Measurements from ENCODE around the gene NLRP9.

NLRP9 gene

DNA sequence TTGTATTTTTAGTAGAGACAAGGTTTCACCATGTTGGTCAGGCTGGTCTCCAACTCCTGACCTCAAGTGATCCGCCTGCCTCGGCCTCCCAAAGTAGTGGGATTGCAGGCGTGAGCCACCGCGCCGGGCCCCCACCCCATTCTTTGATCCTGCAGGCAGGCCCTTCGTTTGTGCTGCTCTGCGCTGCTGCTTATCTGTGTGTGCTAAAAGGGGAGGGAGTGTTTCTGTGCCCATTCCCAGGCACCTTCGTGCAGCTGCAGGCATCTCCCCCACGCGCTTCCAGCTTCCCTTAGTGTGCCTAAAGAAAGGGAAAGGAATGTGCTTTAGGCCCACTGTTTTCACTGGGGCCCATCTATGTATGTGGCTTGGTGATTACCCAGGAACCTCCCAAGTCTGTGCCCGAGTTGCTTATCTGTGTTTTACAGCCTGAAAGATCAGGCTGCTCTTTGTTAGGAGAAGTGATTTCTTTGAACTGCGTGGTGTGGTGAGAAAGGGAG, 36.0 kb downstream of the NLRP9 start:
- DNase-seq = no peak

DNA sequence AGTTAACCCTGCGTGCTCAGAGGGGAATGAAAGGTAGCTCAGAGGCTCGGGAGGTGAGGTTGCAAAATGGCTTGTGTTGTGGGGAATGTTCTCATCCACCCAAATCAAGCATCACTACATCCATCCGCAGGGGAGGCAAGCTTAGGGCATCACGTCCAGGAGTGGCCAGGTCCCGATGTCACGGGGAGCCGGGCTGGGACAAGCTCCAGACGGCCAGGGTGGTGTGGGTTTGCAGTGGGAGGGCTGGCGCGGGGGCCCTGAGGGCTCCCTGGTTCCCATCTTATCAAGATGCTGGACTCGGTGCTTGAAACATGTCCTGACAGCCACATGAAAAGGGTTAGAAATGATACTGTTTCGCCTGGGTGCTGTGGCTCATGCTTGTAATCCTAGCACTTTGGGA, 37.4 kb downstream of the NLRP9 start:
- DNase-seq = no peak

DNA sequence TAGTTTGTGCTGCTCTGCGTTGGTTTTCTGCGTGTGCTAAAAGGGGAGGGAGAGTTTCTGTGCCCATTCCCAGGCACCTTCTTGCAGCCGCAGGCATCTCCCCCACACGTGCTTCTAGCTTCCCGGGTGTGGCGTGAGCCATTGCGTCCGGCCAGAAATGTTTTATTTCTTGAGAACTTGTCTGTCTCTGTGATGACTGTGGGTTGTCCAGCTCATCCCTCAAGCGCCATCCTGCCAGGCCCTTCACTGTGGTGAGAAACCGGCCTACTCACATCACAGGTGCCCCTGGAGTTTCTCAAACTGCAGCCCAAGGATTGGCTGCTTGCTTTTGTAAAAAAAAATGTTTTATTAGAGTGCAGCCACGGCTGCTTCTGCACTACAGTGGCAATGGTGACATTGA, 39.0 kb downstream of the NLRP9 start:
- no peak for DNase-seq

DNA sequence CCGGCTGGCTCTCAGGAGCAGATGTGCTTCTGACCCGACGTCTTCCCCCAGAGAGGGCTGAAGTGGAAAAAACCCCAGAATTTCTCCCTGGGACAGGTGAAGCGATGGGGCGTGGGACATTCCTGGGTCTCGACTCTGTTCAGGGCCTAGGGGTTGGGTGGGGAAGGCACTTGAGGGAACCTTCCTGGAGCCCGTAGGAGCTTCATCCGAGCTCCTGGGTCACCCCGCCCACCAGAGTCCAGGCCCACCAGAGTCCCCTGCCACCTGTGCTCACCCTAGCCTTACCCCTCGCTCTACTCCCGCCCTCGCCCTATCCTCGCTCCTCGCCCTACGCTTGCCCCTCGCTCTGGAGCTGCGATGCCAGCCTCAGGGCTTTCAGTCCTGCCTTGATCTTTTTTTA, 39.9 kb downstream of the NLRP9 start:
- no peak for DNase-seq

DNA sequence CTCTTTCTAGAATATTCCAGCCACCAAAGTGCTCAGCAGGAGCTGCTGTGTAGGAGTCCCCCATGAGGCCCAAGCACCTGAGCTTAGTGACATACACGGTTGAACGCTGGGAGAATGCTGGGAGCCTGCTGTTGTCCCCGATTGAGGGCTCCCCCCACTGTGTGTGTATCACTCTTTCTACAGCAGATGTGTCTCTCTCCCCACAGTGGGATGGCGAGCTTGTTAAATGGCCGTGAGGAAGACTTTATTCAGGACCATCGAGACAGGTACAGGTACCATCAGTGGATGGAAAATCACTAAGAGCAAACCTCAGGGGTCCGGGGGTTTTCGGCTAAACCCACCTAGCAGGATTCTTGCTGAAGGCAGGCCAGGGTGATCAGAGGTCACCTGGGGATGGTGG, 40.5 kb downstream of the NLRP9 start:
- DNase-seq = no peak

DNA sequence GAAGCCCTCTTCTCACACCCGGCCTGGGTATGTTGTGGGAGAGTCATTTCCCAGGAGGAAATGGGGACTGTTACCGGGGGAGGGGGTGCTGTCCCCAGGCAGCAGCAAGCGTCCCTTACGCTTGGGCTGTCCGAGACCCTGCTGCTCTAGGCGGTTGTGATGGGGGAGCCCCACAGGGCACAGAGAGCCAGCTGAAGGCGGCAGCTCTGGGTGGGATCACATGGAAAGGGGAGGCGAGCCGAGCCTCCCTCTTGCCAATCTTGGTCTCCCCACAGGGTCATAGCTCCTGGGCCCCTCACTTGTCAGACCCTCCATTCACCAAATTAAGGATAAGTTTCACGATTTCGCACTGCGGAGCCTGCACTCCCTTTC, 41.1 kb downstream of the NLRP9 start:
- DNase-seq = no peak

DNA sequence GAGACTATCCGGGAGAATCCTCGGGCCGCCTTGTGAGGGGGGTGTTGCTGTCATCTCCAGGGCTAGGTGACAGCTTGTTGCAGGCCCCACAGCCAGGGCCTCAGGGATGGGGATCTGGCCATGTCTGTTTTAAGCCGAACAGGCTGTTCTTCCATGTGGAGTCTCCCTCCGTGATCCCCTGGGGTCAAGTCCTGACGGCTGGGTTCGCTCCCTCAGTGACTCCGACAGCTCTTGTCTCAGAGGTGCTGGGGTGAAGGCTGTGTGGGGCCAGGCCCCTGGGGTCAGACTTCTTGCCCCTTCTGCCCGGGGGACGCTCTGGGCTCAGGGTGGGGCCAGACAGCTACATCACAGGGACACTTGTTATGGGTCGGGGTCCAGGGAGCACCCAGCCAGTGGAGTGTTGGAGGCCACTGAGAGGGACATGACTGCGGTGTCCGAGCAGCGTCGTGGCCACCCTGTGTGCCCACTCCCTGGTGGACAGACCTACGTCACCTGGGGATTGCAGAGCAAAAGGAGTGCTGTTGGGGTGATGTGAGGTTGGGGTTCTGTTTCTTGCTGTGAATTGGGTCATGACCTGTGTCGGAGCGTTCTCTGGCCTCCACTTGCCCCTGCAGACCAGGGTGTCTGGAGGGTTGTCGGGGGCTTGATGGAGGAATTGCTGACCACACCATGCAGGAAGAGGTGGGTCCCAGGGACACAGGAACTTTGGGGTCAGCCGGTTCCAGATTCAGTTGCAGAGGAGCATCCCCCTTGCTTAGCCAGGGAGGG, 41.7 kb downstream of the NLRP9 start:
- no peak for DNase-seq

DNA sequence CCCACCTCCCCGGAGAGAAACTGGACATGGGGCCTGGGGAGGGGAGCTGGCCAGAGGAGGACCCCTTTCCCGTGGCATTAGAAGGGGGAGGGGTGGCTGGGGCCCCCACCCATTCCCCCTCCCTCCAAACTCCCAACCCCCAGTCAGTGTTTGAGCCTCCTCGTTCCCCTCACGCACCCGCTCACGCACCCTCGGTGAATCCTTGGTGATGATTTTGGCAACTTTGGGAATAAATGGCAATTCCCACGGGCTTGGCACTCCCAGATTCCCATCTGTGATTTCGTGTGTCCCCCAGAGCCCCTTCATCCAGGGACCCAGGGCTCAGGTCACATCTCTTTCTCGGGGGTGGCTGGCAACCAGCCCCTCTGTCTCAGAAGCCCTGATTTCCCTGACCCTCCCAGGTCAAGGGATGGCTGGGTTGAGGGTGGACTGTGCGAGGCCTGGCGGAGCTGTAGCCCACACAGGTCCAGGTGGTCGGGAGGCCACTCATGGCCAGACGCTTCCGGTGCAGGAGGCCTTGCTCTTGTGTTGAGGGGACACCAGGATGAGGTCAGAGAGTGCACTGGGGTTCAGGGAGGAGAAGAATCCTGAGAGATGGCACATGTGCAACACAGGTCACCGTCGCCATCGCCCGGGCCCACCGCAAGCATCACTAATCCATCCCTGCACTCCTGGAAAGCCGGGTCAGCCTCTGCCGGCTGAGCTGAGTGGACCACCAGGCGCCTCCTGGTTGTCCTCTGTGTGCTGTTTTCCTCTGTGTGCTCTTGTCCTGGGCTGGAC, 42.5 kb downstream of the NLRP9 start:
- no peak for DNase-seq

DNA sequence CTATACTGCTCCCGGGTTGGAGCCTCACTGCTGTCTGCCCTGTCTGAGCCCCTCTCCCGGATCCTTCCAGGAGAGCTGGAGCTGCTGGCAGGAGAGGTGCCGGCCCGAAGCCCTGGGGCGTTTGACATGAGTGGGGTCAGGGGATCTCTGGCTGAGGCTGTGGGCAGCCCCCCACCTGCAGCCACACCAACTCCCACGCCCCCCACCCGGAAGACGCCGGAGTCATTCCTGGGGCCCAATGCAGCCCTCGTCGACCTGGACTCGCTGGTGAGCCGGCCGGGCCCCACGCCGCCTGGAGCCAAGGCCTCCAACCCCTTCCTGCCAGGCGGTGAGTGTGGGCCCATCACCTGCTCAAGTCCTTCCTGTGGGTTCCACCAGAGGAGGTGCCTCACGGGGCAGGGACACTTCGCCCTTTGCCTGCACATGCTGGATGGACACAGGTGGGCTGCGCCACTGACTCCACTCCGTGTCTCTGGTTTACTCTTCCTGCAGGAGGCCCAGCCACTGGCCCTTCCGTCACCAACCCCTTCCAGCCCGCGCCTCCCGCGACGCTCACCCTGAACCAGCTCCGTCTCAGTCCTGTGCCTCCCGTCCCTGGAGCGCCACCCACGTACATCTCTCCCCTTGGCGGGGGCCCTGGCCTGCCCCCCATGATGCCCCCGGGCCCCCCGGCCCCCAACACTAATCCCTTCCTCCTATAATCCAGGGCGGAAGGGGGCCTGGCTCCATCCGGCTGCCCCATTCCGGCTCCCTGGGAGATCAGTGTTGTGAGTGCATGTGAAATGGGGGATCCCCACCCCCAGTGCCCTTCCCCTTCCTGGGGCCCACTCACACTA, 43.3 kb downstream of the NLRP9 start:
- DNase-seq = no peak

DNA sequence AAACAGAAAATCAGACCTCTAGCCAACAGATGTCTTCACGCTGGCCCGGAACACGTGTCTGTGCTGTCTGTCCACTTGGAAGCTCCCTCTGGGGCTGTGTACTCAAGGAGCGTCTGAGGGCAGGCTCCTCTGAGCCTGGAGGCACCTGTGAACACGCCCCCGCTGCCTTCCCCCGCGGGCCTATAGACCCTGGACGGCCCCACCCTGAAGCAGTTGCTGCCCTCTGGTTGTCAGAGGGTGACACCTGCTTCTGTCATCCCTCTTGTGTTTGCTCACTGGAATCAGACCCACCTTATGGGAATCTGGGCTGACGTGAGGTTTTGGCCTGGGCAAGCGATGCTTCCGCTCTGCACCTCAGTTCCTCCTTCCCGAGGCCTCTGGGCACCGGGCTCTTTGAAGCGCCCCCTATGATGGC, 44.0 kb downstream of the NLRP9 start:
- DNase-seq = no peak

DNA sequence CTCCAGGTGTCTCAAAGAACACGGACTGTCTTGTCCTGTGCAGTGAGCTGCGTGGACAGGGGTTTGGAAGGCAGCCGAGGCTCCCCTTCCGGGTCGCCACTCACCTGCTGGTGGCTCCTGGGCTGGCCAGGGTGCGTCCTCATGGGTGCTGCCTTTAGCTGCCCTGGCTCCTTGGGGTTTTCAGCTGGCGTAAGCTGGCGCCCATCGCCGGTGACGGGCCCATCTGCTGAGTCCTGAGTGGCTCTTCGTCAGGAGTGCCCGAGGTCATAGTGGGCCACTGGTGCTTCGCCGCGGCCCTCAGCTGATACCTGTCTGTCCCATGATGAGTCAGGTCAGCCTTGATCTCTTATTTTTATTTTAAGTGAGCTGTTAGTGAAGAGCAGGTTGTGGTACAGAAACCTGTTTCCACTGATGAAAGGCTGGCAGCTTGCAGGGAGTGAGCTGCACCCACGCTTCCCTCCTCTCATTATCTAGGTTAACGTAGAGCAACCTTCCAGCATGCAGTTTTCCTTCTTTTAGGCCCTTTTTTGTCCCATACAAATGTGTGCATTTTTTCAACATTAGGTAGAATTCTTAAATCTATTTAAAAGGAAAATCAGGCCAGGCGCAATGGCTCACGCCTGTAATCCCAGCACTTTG, 44.7 kb downstream of the NLRP9 start:
- DNase-seq = no peak

DNA sequence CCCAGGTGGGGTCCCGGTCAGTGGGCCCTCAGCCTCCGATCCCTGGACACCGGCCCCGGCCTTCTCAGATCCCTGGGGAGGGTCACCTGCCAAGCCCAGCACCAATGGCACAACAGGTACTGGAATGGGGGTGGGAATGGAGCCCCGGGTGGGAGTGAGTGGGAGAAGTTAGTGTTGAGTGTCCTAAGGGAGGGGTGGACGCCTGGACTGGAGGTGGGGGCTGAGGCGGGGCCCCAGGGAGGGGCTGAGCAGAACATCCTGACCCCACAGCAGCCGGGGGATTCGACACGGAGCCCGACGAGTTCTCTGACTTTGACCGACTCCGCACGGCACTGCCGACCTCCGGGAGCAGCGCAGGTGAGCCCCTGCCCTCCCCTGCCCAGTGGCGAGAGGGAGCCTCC, 45.5 kb downstream of the NLRP9 start:
- no peak for DNase-seq

DNA sequence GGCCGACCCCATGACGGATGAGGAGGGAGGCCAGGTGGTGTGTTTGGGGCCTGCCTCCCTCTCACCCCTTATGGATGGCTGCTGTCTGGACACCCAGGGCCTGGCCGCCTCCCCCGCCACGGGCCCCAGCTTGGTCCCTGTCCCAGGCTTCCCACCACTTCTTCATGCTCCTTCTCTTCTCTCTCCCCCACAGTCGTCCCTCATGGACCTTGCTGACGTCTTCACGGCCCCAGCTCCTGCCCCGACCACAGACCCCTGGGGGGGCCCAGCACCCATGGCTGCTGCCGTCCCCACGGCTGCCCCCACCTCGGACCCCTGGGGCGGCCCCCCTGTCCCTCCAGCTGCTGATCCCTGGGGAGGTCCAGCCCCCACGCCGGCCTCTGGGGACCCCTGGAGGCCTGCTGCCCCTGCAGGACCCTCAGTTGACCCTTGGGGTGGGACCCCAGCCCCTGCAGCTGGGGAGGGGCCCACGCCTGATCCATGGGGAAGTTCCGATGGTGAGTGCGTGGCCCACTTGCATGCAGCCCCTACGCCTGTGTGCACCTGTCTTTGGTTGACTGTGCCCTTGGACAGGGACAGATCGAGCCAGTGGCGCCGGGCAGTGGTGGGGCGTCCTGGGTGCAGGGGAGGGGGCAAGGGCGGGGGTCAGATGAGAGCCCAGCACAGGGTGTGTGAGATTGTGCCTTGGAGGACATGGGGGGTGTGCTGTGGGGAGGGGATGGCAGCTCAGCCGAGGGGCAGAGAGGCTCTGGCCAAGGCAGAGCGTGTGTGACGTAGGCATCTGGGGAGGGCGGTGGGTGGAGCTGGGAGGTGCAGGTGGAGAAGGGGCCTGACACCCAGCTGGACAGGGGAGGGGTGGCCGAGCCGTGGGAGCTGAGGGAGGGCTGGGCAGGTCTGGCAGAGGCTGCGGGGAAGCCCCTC, 46.4 kb downstream of the NLRP9 start:
- no peak for DNase-seq

DNA sequence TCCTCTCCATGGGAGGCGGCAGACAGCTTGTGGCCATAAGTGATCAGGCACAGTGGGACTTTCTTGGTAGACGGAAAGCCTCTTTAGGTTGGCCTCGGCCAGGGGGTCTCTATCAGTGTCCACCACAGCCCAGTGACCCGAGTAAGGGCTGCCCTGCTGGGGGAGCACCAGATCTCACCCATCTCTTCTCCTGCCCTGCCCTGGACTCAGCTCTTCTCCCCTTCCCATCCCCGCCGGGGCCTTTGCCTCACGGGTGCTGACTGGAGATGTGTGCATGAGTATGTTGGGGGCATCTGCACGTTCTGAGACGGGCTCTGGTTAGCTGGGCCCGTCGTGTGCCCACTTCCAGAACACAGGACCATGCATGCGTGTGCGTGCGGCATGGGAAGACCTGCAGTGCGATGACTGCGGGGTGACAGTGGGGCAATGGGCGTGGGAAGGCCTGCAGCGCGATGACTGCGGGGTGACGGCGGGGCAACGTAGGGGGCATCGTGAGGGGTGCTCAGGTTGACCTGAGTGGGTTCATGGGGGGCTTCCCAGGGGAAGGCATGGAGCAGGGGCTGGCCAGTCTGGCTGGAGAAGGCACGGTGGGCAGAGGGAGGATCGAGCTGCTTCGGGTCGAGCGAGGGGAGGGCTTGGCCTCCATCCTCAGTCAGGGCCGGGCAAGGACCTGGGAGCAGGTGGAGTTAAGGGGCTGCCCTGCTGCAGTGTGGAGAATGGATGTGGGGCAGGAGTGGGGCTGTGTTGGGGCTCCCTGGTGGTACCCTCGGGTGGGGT, 47.2 kb downstream of the NLRP9 start:
- no peak for DNase-seq

DNA sequence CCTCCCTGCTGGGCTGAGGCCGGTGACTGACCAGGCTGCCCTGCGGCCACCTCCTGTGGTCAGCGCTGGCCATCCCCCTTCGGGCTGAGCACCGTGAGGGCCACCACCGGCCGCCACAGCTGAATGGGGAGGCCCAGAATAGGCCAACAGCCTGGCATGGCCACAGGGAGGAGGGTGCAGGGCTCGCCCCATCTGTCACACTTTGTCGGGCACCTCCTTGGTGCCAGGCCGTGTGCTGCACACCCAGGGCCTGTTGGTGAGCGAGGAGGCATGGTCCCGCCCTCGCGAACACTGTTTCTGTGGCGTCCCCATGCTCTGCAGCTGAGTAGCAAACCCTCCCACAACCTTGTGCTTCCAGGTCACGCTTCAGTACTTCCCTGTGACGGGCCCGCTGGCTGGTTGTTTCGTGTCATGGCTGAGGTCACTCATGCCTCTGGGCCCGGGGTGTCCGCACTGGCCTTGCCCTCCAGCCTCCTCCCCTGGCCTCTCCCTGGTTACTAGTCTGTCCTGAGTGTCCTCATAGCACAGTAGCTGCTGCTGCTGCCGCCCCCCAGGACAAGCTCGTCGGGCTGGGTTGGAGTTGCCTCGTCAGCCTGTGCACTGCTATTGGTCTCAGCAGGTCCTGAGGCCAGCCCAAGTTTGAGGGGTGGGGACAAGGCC, 48.0 kb downstream of the NLRP9 start:
- DNase-seq = no peak

DNA sequence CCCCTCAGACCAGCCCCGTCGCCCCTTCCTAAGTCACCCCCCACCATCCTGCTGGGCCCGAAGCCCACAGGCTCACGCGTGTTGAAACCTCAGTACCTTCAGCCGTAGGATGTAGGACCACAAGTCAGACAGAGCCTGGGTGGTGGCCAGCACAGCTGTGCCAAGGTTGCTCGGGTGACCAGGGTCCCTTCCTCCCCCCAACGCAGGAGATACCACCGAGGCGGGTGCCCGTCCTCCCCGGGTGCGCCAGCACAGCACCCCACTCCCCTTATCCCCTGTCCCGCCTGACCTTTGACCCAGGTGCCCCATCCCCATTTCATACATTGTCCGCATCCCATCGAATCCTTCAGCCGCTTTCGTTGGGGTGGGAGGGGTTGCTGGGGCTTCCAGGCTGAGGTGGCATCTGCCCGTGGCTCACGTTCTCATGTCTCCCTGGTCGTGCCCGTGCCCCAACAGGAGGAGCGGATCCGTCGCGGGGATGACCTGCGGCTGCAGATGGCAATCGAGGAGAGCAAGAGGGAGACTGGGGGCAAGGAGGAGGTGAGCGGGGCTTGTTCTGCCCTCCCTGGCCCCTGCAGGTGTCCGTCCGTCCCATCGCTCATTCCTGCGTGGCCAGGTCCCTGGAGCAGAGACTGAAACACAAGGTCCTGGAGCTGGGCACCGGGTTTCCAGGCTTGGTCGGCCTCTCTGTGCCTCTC, 48.6 kb downstream of the NLRP9 start:
- no peak for DNase-seq

DNA sequence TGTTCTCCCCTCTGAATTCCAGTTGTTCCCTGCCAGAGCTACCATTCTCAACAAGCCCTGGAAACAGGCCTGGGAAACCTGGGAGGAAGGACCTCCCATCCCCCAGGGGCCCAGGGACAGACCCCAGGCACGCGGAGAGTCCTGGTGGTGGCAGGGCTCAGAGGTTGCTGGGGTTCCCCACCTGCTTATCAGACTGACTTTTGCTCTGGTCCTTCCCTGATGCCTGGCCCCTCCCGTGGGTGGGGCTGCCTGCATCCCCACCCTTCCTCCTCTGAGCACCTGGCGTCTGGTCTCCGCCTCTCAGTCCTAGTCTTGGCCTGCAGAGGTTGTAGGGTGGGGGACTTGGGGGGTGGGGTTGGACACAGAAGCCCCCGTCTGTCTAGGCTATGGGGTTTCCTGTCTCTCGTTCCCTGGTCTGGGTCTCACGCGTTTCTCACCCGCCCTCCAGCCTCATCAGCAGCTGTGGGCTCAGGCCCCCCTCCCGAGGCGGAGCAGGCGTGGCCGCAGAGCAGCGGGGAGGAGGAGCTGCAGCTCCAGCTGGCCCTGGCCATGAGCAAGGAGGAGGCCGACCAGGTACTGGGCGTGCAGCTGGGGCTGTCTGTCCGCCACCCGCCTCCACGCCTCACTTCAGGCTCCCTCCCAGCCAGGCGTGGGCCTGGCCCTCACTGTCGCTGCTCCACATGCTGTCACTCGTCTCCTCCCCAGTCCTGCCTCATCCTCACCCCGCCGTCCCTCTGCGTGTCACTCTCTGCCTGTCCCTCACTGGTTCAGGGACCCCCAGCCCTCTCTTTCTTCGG, 49.6 kb downstream of the NLRP9 start:
- no peak for DNase-seq

DNA sequence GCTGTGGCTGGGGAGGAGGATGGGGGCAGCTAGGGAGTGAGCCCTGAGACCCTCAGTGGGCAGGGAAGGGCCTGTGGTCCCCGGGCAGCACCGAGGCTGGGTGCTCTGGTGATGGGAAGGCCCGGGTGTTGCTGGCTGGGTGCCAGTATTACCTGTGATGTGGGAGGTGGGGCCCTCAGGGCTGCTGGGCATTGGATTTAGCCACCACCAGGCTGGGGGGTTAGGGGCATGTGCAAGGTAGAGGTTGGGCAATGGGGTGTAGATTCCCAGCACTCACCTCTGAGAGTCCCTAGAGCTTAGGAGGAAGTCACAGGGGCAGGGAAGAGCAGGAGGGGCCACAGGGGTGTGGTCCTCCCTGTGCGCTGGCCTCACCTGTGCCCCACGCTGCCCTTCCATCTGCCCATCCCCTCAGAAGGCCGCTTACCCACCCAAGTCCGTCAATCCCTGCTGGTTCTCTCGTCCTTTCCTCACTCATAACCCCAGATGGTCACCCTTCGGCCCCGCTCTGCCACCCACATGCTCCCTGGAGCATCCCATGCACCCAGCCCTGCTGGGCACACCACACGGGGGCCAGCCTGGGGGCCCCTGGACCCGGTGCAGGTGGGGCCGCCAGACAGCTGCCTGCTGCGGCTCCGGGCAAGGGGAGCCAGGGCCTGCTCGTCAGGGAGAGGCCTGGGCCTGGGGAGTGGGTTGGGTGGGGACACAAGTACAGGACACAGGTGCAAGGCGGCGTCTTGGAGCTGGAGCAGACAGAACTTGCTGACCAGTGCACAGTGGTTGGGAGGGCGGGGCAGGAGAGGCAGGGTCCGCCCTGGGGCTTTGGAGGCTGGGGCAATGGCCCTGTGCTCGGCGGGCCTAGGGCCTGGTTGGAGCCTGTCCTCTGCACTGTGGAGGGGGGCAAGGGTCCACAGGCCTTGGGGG, 50.7 kb downstream of the NLRP9 start:
- DNase-seq = no peak

Measured in stimulated activated CD8-positive, alpha-beta memory T cell treated with anti-CD3 and anti-CD28 coated beads, Interleukin-4, amount 100 ng/mL, for 48 hours (primary cell).